Liver (tissue), 9 donors: Measurements from ENCODE around the gene XIAP. TPM values are rescaled to one million over a fixed set of nuclear protein-coding genes. Genes with fewer than 3 reads are reported as not detected.

Source experiments
- DNase-seq: peaks from one replicate; pipeline ENCODE4 v3.0.0-alpha.2; 2017; ENCODE audit warnings: low spot score
- H3K27ac ChIP-seq, 2 donors: one replicate each; pipeline ENCODE4 v1.7.0; 2013; ENCODE audit warnings: inconsistent platforms in 2 of 2, low read length in 2 of 2, control low read depth in 1 of 2, low read depth in 1 of 2, mild to moderate bottlenecking in 1 of 2
- H3K27me3 ChIP-seq, 4 donors: one replicate each; pipeline versions ENCODE4 v1.6.1 to v1.7.0; 2013; ENCODE audit warnings: low read length in 3 of 4, inconsistent platforms in 1 of 4, mild to moderate bottlenecking in 1 of 4, moderate library complexity in 1 of 4; ENCODE audit not compliant: control insufficient read depth in 4 of 4, insufficient read depth in 4 of 4
- H3K36me3 ChIP-seq, 4 donors: one replicate each; pipeline versions ENCODE4 v1.6.1 to v1.7.0; 2013; ENCODE audit warnings: low read length in 3 of 4, mild to moderate bottlenecking in 3 of 4, low read depth in 1 of 4, moderate library complexity in 1 of 4; ENCODE audit not compliant: control insufficient read depth in 4 of 4, insufficient read depth in 3 of 4
- H3K4me1 ChIP-seq, 4 donors: one replicate each; pipeline versions ENCODE4 v1.6.1 to v1.7.0; 2013; ENCODE audit warnings: low read length in 3 of 4, mild to moderate bottlenecking in 3 of 4, moderate library complexity in 1 of 4; ENCODE audit not compliant: control insufficient read depth in 4 of 4, insufficient read depth in 4 of 4
- H3K4me3 ChIP-seq, 3 donors: one replicate each; pipeline versions ENCODE4 v1.6.1 to v1.7.0; 2013; ENCODE audit warnings: low read length in 3 of 3, control low read depth in 1 of 3, low read depth in 1 of 3, mild to moderate bottlenecking in 1 of 3
- H3K9ac ChIP-seq, 2 donors: one replicate each; pipeline ENCODE4 v1.7.0; 2013; ENCODE audit warnings: low read length in 2 of 2, mild to moderate bottlenecking in 2 of 2, moderate library complexity in 2 of 2, control low read depth in 1 of 2, low read depth in 1 of 2
- H3K9me3 ChIP-seq, 4 donors: one replicate each; pipeline versions ENCODE4 v1.6.1 to v1.7.0; 2013; ENCODE audit warnings: low read length in 3 of 4; ENCODE audit not compliant: control insufficient read depth in 4 of 4
- EGR1 ChIP-seq, 2 donors: IDR thresholded peaks; 2 replicates each; pipeline ENCODE4 v1.6.1; 2016 to 2018; ENCODE audit warnings: antibody characterized with exemption in 2 of 2, low read depth in 2 of 2
- FOXA1 ChIP-seq: IDR thresholded peaks from 2 replicates; pipeline ENCODE4 v1.6.1; 2016; ENCODE audit warnings: antibody characterized with exemption
- FOXA2 ChIP-seq: IDR thresholded peaks from 2 replicates; pipeline ENCODE4 v1.6.1; 2016; ENCODE audit warnings: antibody characterized with exemption
- HNF4A ChIP-seq, 2 donors: conservative IDR thresholded peaks; 2 replicates each; pipeline ENCODE4 v1.6.1; 2016; ENCODE audit warnings: antibody characterized with exemption in 2 of 2, mild to moderate bottlenecking in 2 of 2
- HNF4G ChIP-seq: IDR thresholded peaks from 2 replicates; pipeline ENCODE4 v1.6.1; 2016; ENCODE audit warnings: antibody characterized with exemption
- JUND ChIP-seq, 2 donors: IDR thresholded peaks; 2 replicates each; pipeline ENCODE4 v1.6.1; 2016; ENCODE audit warnings: antibody characterized with exemption in 2 of 2
- MAX ChIP-seq: IDR thresholded peaks from 2 replicates; pipeline ENCODE4 v1.6.1; 2016; ENCODE audit warnings: antibody characterized with exemption
- NR2F2 ChIP-seq: IDR thresholded peaks from 2 replicates; pipeline ENCODE4 v1.6.1; 2016; ENCODE audit warnings: antibody characterized with exemption
- RAD21 ChIP-seq, 2 donors: IDR thresholded peaks; 2 replicates each; pipeline ENCODE4 v1.6.1; 2016; ENCODE audit warnings: antibody characterized with exemption in 2 of 2, mild to moderate bottlenecking in 2 of 2
- REST ChIP-seq: IDR thresholded peaks from 2 replicates; pipeline ENCODE4 v1.6.1; 2016; ENCODE audit warnings: antibody characterized with exemption, mild to moderate bottlenecking
- RXRA ChIP-seq, 2 donors: IDR thresholded peaks; 2 replicates each; pipeline ENCODE4 v1.6.1; 2017 to 2018; ENCODE audit warnings: antibody characterized with exemption in 2 of 2, mild to moderate bottlenecking in 1 of 2
- SP1 ChIP-seq: IDR thresholded peaks from 2 replicates; pipeline ENCODE4 v1.6.1; 2018; ENCODE audit warnings: antibody characterized with exemption, mild to moderate bottlenecking
- TAF1 ChIP-seq: conservative IDR thresholded peaks from 2 replicates; pipeline ENCODE4 v1.6.1; 2016; ENCODE audit warnings: antibody characterized with exemption, mild to moderate bottlenecking
- YY1 ChIP-seq: IDR thresholded peaks from 2 replicates; pipeline ENCODE4 v1.6.1; 2016; ENCODE audit warnings: antibody characterized with exemption, mild to moderate bottlenecking
- WGBS: extraction: QIAGEN DNeasy Blood & Tissue Kit; methylation state at CpG from one replicate; pipeline ENCODE4 v1.1.7; 2013; 5-methylcytosine and 5-hydroxymethylcytosine counted together
- polyA plus RNA-seq, 2 donors: library from polyadenylated mRNA; stranded (reverse) in 1 of 2; unstranded in 1 of 2; fragments of 200-250 nt in 1 of 2; fragments of >200 nt in 1 of 2; fragmentation: Nextera tagmentation in 1 of 2; extraction: Ambion mirVana in 1 of 2; gene quantifications; one replicate each; pipeline versions ENCODE4 v1.2.1 to v1.2.3, GENCODE V29; 2013 to 2015
- total RNA-seq, 2 donors: library from RNA; depleted of rRNA; stranded (reverse); fragments of >200 nt; gene quantifications; one replicate each; pipeline ENCODE4 v1.2.3, GENCODE V29; 2014
- TF ChIP-seq, protein P1 (sequence below): IDR thresholded peaks from 2 replicates; pipeline ENCODE4 v1.6.1; 2016; ENCODE audit warnings: antibody characterized with exemption
- TF ChIP-seq, protein P2 (sequence below): fragments of 150-350 bp; IDR thresholded peaks from 2 replicates; pipeline ENCODE4 v1.5.1; 2017; ENCODE audit warnings: improper control_type of control experiment, low read depth, low read length; ENCODE audit not compliant: missing input control
- donor health status: healthy.
- donor health status: healthy.
- donor health status: healthy.
- donor health status: healthy.
- donor health status: healthy.

The XIAP gene
- total and polyA plus RNA-seq, 4 donors: 7.8 to 22.8 (median 15.6) TPM

- Histone ChIP-seq H3K27ac (peak within 1 kb of the TSS; percentile 90 to 98), H3K9ac (peak within 1 kb of the TSS; percentile 83 to 99), H3K27me3 (no peaks in the 10 kb centered on the region), H3K4me1 (peaks cover 0 to 13% (median 8%) of the 10 kb centered on the region in 4 donors), H3K4me3 (peak within 1 kb of the TSS; percentile 76 to 88 (median 78)), H3K36me3 (no peaks in the 10 kb centered on the region), H3K9me3 (no peaks in the 10 kb centered on the region)
- WGBS: under 1% methylated on average over 37 of the region's 38 CpGs
- no peak for TF ChIP-seq JUND (IDR thresholded peaks at IDR 0.05)
- peak; percentile 93 for TF ChIP-seq YY1
- peak; percentile 70 for DNase-seq
These were observed 101.6 kb downstream of the XIAP start, which contains the start of gene STAG2 for GRCh38 chrX:123961268-123962005. Gene STAG2, plus strand, starts transcription at chrX:123961706. Its CDS starts 60,922 bp downstream, at chrX:124022628.

DNA sequence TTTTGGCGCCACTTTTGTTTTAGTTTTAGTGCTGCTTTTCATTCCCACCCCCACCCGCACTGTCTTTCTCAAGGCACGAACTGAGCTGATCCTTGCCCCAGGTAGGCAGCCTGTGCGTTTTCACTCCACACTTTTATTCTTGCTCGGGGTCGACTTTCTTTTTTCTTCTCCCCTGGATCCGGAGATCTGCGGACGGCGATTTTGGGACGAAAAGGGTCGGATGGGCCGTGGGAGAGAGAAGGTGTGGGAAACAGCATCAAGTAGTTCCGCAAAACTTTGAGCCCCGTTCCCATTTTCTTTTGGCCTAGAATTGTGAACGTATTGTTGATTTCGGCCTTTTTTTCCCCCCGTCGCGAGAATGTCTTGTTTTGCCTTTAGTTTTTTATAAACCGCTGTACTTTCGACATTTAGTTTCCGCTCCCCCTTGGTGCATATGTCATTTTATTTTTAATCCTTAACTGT is 102.2 kb downstream of the XIAP start:
- H3K27ac ChIP-seq: peak overlapping the region; percentile 90 to 98
- H3K9me3 ChIP-seq: no peaks in the 10 kb centered on the region
- WGBS: under 1% methylated on average over 23 of the region's 23 CpGs
- H3K36me3 ChIP-seq: no peaks in the 10 kb centered on the region
- peaks cover 0 to 13% (median 8%) of the 10 kb centered on the region in 4 donors for H3K4me1 ChIP-seq
- no peak for DNase-seq
- peak overlapping the region; percentile 76 to 88 (median 78) for H3K4me3 ChIP-seq
- no peaks in the 10 kb centered on the region for H3K27me3 ChIP-seq
- TF ChIP-seq, protein P1, sequence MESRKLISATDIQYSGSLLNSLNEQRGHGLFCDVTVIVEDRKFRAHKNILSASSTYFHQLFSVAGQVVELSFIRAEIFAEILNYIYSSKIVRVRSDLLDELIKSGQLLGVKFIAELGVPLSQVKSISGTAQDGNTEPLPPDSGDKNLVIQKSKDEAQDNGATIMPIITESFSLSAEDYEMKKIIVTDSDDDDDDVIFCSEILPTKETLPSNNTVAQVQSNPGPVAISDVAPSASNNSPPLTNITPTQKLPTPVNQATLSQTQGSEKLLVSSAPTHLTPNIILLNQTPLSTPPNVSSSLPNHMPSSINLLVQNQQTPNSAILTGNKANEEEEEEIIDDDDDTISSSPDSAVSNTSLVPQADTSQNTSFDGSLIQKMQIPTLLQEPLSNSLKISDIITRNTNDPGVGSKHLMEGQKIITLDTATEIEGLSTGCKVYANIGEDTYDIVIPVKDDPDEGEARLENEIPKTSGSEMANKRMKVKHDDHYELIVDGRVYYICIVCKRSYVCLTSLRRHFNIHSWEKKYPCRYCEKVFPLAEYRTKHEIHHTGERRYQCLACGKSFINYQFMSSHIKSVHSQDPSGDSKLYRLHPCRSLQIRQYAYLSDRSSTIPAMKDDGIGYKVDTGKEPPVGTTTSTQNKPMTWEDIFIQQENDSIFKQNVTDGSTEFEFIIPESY: no peak
- TF ChIP-seq, protein P2, sequence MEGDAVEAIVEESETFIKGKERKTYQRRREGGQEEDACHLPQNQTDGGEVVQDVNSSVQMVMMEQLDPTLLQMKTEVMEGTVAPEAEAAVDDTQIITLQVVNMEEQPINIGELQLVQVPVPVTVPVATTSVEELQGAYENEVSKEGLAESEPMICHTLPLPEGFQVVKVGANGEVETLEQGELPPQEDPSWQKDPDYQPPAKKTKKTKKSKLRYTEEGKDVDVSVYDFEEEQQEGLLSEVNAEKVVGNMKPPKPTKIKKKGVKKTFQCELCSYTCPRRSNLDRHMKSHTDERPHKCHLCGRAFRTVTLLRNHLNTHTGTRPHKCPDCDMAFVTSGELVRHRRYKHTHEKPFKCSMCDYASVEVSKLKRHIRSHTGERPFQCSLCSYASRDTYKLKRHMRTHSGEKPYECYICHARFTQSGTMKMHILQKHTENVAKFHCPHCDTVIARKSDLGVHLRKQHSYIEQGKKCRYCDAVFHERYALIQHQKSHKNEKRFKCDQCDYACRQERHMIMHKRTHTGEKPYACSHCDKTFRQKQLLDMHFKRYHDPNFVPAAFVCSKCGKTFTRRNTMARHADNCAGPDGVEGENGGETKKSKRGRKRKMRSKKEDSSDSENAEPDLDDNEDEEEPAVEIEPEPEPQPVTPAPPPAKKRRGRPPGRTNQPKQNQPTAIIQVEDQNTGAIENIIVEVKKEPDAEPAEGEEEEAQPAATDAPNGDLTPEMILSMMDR: no peak
- TF ChIP-seq EGR1 (IDR thresholded peaks at IDR 0.05; ENCODE audit: low read depth in 2 of 2) (no peak), RAD21 (IDR thresholded peaks at IDR 0.05) (no peak), JUND (IDR thresholded peaks at IDR 0.05) (no peak), FOXA2 (no peak), TAF1 (no peak)
- peak overlapping the region; percentile 77 to 99 for H3K9ac ChIP-seq

DNA sequence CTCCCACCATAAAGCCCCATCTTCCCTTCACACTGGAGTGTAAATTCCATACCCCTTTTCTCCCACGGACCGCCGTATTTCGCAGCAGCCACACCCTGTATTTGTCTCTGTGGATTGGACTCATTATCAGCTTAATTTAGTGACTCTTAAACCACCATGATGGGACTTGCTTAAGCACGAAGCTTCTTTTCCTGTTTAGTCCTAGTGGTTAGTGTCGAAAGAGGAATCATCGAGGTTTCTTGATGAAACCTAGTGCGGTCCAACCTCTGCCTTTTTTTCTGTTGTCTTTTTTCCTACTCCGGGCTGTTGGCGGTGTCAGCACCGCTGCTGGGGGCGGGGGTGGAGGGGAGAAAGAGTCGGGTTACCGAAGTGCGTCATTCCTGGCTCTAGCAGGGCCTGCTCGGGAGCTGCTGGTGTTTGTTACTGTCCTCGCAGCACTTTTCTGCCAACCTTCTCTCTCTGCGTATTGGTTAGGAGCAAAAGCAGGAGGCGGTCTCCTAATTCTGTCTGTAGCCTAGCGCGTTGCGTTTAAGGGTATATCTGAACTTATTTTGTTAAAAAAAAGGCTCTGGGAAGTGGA is 103.0 kb downstream of the XIAP start:
- Histone ChIP-seq H3K36me3 (no peaks in the 10 kb centered on the region), H3K27me3 (no peaks in the 10 kb centered on the region), H3K4me1 (peaks cover 0 to 13% (median 8%) of the 10 kb centered on the region in 4 donors), H3K4me3 (peak overlapping the region; percentile 41 to 78 (median 76)), H3K9me3 (no peaks in the 10 kb centered on the region), H3K27ac (peak overlapping the region; percentile 90 to 98), H3K9ac (peak overlapping the region; percentile 77 to 99)
- WGBS: under 1% methylated on average over 22 of the region's 22 CpGs
- peak; percentile 80 for DNase-seq
- TF ChIP-seq SP1 (peak; percentile 54), HNF4A (conservative IDR thresholded peaks at IDR 0.05) (peak; percentile 14 to 19), REST (peak; percentile 64), MAX (peak; percentile 27), YY1 (peak; percentile 65), NR2F2 (no peak), HNF4G (no peak), EGR1 (IDR thresholded peaks at IDR 0.05; ENCODE audit: low read depth in 2 of 2) (peak; percentile 19 to 70), FOXA1 (no peak), RXRA (IDR thresholded peaks at IDR 0.05) (peak in 1 of 2 donors; percentile 14), TAF1 (peak; percentile 83), JUND (IDR thresholded peaks at IDR 0.05) (peak; percentile 18 to 35)
- TF ChIP-seq, protein P2: no peak
